Measurements from ENCODE around the gene SNX2.
"Not testable (repeated sequence)": the region's sequence is repeated elsewhere in the genome, so short reads cannot be mapped to it uniquely, and the experiment has no call there.

Gene SNX2

GRCh38 chr5:122844136-122844909 is 69.4 kb downstream of the SNX2 start:
- DNase-seq (ENCODE audit: low read depth in 3 of 3): peak in 1 of 3 donors; percentile 3

DNA sequence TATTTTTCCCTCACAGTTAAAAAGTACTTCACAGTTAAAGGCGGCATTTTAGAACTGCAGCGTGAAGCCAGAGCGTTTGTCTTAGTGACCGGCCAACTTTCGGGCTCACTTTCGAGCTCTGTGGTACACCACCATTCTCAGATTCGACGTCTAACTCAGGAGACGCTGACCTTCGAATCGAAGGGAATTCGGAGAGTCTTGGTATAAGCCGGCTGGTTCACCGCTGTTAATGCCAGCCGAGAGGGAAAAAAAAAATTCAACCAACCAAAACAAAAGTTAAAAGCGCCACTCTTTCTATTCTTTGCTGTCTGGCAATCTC is 70.0 kb downstream of the SNX2 start:
- DNase-seq (ENCODE audit: low read depth in 3 of 3): no peak

GRCh38 chr5:122845229-122846050 is 70.6 kb downstream of the SNX2 start, which contains the start of gene SNX24:
TSS of gene SNX24 (plus strand) at chr5:122845613. CDS start at chr5:122845634, 21 bp downstream.
- DNase-seq (ENCODE audit: low read depth in 3 of 3): peak; percentile 40 to 62 (median 46)

- no peak for DNase-seq (ENCODE audit: low read depth in 3 of 3)
Measured at GRCh38 chr5:122846051-122846550, 71.2 kb downstream of the SNX2 start.

GRCh38 chr5:122847687-122848081 is 72.8 kb downstream of the SNX2 start:
- DNase-seq (ENCODE audit: low read depth in 3 of 3): no peak

DNA sequence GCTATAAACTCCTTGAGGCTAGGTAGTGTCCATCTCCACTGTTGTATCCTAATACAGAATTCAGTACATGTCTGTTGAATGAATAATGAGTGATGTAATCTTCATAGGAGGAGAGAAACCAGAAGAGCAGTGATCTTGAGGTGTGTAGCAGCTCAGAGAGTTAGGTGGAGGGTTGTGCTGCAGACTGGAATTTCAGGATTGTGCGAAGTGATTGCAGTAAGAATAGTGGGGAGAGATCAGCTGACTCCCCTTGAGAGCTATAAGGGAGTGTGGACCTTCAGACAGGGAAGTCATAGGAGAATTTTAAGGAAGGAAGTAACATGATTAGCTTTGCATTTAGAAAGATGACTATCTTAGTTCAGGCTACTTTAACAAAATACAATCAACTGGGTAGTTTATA is 74.9 kb downstream of the SNX2 start:
- no peak for DNase-seq (ENCODE audit: low read depth in 3 of 3)

DNA sequence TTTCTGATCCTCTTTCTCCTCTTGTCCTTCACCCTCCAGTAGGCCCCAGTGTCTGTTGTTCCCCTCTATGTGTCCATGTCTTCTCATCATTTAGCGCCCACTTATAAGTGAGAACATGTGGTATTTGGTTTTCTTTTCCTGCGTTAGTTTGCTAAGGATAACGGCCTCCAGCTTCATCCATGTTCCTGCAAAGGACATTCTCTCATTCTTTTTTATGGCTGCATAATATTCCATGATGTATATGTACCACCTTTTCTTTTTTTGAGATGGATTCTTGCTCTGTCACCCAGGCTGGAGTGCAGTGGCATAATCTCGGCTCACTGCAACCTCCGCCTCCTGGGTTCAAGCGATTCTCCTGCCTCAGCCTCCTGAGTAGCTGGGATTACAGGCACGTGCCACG is 82.7 kb downstream of the SNX2 start:
- DNase-seq (ENCODE audit: low read depth in 3 of 3): not testable (repeated sequence)

GRCh38 chr5:122858451-122858850 is 83.6 kb downstream of the SNX2 start:
- no peak for DNase-seq (ENCODE audit: low read depth in 3 of 3)

- no peak for DNase-seq (ENCODE audit: low read depth in 3 of 3)
Measured at GRCh38 chr5:122863240-122863639, 88.4 kb downstream of the SNX2 start.

GRCh38 chr5:122863721-122864120 is 88.8 kb downstream of the SNX2 start:
- DNase-seq (ENCODE audit: low read depth in 3 of 3): no peak

DNA sequence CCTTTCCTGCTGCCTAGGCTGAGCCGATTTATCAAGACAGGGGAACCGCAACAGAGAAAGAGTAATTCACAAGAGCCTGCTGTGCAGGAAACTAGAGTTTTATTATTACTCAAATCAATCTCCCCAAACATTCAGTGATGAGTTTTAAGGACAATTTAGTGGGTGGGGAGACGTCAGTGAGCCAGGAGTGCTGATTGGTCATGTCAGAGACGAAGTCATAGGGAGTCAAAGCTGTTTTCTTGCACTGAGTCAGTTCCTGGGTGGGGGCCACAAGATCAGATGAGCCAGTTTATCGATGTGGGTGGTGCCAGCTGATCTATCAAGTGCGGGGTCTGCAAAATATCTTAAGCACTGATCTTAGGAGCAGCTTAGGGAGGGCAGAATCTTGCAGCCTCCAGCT is 89.5 kb downstream of the SNX2 start:
- DNase-seq (ENCODE audit: low read depth in 3 of 3): no peak

DNA sequence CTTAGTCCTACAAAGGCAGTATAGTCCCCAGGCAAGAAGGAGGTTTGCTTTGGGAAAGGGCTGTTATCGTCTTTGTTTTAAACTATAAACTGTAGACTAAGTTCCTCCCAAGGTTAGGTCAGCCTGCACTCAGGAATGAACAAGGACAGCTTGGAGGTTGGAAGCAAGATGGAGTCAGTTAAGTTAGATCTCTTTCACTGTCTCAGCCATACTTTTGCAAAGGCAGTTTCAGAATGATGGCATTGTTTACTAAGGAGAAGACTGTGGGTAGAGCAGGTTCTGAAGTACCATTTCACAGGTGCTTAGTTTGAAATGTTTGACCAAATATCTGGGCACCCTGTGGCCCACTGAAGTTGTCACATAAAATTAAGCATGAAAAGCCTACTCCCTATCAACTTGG is 90.0 kb downstream of the SNX2 start:
- DNase-seq (ENCODE audit: low read depth in 3 of 3): no peak

DNA sequence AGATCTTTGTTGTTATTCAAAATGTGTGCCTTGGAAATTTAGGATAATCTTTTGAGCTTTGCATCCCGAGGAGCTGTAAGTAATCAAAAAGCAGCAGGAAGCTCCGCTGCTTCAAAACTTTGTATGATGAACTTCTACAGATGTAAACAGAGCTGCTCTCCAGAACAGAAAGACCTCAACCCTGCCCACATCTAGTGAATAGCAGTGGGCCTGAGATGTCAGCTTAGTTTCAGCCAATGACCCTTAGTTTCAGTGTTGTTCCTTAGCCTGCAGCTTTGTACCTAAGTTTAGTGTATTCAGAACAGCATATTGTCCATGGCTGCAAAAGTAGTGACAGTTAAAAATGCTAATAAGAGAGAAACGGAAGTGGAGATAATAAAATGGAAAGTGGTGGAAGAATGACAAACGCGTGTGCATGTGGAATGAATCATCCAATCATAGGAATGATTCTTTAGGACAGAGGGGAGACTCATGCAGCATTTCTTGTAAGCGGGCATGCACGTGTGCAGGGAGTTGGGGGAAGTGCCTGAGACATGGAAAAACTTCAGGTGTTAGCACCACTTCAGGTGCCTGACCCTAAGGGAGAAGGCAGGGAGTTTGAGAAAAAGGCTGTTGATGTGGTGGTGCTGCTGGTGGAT is 95.5 kb downstream of the SNX2 start:
- no peak for DNase-seq (ENCODE audit: low read depth in 3 of 3)

GRCh38 chr5:122871661-122872060 is 96.8 kb downstream of the SNX2 start:
- no peak for DNase-seq (ENCODE audit: low read depth in 3 of 3)

DNA sequence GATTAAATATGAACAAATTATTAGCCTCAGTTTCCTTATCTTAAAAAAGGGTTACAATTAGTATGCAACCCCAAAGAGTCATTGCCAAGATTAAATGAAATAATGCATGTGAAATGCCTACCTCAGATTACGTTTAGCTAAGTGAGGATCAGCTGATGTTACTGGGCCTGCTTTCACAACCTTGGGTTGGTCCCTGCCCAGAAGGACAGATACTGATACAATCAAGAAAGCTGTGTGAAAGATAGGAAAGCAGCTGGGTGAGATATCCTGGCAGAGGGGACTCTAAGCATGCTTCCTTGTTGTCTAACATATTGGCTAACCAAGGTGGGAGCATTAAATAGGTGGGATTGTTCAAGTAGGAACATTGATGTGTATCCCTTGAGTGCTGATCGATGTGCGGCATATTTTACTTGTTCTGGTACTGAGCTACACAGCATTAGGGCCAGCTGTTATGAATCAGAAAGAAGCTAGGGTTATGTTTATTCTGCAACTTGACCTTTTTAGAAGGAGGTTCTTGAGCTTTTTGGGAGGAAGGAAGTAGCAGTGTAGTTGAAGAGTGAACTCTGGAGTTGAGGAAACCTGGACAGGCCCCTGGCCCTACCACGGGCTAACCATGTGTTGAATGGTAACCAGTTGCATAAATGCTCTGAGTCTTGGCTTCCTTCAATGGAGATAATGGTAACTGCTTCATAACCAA is 99.4 kb downstream of the SNX2 start:
- no peak for DNase-seq (ENCODE audit: low read depth in 3 of 3)

GRCh38 chr5:122877518-122877917 is 102.6 kb downstream of the SNX2 start:
- no peak for DNase-seq (ENCODE audit: low read depth in 3 of 3)

DNA sequence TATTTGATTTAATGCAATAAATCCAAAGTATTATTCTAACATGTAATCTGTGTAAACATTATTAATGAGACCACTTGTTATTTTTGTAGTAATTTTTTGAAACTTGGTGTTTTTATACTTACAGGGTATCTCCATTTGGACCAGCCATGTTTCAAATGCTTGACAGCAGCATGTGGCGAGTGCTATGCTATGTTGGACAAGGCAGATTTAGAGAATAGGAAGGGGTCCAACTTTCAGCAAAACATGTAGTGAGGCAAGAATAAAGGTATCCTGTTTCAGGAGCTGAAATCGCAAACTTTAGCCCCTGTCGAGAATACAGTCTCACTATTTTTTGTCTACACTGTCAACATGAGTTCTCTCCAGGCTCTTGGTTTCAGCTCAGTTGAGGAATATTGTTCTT is 104.2 kb downstream of the SNX2 start:
- no peak for DNase-seq (ENCODE audit: low read depth in 3 of 3)

Data from stimulated activated CD4-positive, alpha-beta T cell treated with anti-CD3 and anti-CD28 coated beads, TNF-alpha, amount 100 ng/mL, for 48 hours (primary cell).